Daoy (cell line): ENCODE measurements around the gene ITPR1. TPM values are rescaled to one million over a fixed set of nuclear protein-coding genes. Genes with fewer than 3 reads are reported as not detected.

Experiments
- DNase-seq: peaks from one replicate; pipeline ENCODE4 v3.0.0-alpha.2; 2015; ENCODE audit warnings: low read depth
- total RNA-seq: library from RNA; depleted of rRNA; stranded (reverse); fragments of >200 nt; shearing (Covaris generic); gene quantifications from 2 replicates; pipeline ENCODE4 v1.2.3, GENCODE V29; 2014

Gene ITPR1
- total RNA-seq, 1 experiment from 2014 or later, result 9.8 TPM

DNA sequence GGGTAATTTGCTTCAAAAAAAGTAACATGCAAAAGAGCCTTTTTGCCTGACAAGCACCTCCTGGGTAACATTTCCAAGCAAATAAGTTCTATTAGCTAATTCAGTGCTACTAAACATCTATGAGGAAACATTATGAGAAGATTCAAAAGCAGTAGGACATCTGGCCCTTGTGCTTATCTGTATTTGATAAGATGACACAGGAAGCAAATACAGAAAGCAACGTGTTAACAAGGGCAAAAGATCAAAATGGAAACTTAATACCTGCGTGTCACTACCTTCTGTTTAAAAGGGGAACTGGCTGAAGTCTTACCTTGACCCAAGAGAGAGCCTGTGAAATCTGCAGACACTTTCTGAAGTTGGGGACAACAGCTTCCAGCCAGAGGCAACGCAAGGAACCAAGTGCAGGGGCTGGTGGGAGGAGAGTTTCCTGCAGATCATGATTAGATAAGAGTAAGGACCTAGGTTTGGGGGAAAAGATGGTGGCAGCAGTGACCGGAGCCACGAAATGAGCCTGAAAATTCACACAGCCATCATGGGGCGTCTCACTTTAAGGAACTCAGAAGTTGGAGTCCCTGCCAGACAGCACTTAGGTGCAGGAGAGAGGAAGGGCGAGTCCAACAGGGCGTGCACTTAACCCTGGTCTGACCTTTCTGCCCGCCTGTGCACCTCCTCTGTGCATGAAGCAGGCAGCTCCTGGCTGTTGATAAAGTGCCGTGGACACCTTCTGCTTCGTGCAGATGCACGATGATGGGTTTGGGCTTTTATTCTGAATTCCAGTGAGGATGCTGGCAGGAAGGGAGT, 332.5 kb downstream of the ITPR1 start:
- no peak for DNase-seq

GRCh38 chr3:4826237-4827100, 333.3 kb downstream of the ITPR1 start:
- peak; percentile 49 for DNase-seq

DNA sequence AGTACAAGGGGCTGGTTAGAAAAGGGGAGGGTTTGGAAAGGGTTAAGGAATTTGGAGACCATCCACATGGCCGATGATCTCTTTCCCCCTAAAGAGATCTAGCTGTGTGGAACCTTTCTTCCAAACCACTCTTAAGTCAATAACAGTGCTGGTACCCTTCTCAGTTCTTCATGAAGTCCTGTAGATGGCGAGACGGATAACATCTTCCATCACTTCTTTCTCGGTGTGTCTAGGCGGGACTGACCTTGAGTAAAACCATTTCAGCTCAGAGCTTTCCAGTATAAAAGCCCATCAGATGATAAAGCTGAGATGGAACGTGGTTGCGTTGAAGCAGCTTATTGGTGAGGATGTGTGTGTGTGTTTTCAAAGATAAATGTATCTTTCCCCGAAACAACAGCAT, 334.6 kb downstream of the ITPR1 start:
- no peak for DNase-seq

DNA sequence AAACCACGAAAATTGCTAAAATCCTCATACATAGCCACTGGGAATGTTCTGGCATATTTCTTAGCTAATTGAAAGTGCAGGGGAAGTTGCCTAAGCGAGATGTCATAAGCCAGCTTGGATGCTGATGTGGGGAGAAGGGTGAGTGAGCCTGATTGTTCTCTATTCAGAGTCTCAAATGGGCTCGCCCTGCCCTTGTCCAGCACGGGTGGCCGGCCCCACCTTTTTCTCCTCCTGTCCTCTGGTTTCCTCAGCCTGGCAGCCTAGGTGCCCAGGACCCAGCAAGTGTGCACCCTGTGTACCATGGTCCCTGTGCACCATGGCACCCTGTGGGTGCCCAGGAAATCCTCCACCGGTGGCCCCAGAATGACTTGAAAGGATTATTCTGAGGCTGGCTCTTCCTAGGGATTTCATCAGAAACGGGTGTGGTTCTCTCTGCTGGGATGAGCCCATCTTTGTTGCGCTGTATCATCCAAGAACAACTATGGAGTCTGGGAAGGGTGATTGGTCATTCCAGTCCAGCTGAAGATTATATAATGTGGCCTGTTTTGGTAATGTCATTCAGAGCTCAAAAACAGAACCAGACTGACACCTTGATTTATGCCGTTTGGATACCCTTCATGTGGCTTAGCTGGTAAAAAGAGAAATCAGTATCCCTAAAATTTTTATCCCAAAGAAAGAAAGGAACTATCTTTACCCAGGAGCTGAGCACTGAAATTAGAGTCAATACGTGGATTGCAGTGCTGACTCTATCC, 335.3 kb downstream of the ITPR1 start:
- no peak for DNase-seq

DNA sequence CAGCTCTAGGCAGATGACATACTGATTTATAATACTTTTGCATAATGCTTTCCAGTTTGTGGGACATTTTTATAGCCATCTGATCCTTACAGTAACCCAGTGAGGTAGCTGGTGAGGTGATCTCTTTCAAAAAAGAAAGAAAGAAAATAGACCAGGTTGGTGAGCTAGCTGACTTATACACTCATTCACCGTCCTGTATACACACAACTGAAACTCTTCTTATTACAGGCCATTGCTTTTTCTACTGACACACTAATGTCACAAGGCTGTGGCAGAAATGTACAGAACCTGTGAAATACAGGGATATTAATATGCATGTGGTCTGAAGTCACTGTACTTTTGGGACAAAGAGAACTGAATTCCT, 335.9 kb downstream of the ITPR1 start:
- no peak for DNase-seq

GRCh38 chr3:4830586-4830914, 337.4 kb downstream of the ITPR1 start:
- DNase-seq, result no peak

- no peak for DNase-seq
Observed at GRCh38 chr3:4831580-4831950, 338.4 kb downstream of the ITPR1 start.

DNA sequence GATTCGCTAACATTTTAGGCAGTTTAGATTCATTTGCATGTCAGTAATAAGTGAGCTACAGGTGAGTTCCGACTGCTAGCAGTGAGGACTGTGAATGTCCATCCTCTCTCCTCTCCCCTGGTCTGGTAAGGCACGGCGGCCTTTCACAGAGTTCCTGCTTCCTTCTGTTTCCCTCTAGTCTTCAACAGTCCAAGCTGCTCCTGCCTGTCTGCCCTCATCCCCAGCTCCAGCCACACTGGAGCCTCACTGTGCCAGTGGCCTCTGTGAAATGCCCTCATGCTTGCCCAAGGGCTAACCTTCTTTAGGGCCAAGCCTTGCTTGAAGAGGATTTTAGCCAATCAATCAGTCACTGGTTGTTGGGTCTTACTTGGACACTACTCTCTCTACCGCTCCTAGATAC, 340.3 kb downstream of the ITPR1 start:
- no peak for DNase-seq

GRCh38 chr3:4834403-4834866, 341.3 kb downstream of the ITPR1 start:
- peak; percentile 33 for DNase-seq

GRCh38 chr3:4835616-4836043, 342.5 kb downstream of the ITPR1 start:
- DNase-seq, result peak; percentile 34

DNA sequence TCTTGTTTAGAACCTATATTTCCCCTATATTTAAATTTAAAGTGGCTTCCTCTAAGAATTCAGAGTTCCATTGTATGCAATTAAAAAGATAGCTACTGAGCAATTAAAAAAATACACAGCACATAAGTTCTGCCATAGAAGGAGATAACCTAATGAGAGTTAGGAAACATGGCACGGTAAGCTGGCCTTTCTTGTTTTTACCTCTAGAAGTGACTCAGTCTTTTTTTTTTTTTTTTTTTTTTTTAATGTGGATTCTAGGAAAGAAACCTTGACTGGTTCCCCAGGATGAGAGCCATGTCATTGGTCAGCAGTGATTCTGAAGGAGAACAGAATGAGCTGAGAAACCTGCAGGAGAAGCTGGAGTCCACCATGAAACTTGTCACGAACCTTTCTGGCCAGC, 343.4 kb downstream of the ITPR1 start:
- no peak for DNase-seq

DNA sequence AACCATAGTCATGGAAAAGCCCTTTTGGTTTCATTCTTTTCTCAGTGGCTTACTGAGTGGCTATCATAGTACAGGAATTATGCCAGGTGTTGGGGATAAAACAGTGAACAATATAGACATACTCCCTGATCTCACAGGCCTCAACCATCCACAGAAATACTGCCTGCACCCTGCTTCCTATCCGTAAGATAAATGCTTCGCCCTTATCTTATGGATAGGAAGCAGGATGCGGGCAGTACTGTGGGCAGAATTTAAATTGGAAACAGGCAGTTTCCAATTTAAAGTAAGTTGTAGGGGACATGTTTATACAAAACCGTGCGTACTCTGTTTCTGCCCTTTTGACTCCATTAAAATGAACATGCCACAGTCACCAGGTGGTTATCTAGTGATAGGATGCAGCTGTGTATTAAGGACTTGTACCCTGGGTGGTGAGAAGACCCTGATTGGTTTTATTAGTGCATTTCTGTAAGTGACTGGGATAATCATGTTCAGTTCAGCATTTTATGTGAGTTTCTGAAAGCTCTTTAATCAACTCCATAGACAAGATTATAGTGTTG, 344.3 kb downstream of the ITPR1 start:
- no peak for DNase-seq

GRCh38 chr3:4838621-4839022, 345.5 kb downstream of the ITPR1 start:
- no peak for DNase-seq

- no peak for DNase-seq
Observed at GRCh38 chr3:4839278-4839677, 346.1 kb downstream of the ITPR1 start.

- no peak for DNase-seq
Observed at GRCh38 chr3:4841225-4841624, 348.1 kb downstream of the ITPR1 start.

GRCh38 chr3:4841776-4842440, 348.8 kb downstream of the ITPR1 start:
- DNase-seq, result no peak

DNA sequence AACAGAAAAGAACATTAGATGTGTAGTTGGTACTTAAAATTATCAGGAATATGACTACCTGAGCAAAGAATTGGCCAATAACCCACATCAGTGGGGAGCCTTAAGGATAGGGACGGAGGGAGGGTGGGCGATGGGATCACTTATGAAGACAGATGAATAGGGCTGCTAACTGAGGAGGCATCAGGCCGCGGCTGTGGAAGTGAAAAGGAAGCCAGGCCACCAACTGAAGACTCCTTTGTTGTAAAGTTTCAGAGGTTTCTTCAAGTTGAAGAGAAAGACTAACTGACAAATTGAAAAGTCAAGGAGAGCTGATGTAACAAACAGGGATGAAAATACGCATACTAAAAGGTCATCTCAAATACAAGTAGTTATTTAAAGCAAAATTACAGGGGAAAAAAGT, 350.5 kb downstream of the ITPR1 start:
- DNase-seq, result no peak

DNA sequence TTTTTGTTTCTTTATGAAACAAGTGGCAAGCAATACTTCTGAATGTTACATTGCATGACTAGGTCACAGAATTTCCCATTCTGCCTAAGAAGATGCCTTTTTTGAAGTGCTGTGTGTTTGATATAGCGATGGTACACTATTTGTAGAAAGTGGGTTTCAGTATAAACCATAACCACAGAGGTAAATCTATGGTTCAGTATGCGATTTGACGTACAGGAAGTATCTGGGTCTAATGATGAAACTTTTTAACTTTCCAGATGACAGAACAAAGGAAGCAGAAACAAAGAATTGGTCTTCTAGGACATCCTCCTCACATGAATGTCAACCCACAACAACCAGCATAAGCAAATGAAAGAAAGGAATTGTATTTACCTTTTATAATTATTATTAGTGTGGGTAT, 352.7 kb downstream of the ITPR1 start:
- DNase-seq, result no peak

- no peak for DNase-seq
Observed at GRCh38 chr3:4846543-4846942, 353.4 kb downstream of the ITPR1 start.

GRCh38 chr3:4848176-4848825, 355.2 kb downstream of the ITPR1 start:
- no peak for DNase-seq

- no peak for DNase-seq
Observed at GRCh38 chr3:4849136-4849535, 356.0 kb downstream of the ITPR1 start.
